ENCODE data around the gene ZDHHC11B.
"Not testable (repeated sequence)": the region's sequence is repeated elsewhere in the genome, so short reads cannot be mapped to it uniquely, and the experiment has no call there.

Gene ZDHHC11B

DNA sequence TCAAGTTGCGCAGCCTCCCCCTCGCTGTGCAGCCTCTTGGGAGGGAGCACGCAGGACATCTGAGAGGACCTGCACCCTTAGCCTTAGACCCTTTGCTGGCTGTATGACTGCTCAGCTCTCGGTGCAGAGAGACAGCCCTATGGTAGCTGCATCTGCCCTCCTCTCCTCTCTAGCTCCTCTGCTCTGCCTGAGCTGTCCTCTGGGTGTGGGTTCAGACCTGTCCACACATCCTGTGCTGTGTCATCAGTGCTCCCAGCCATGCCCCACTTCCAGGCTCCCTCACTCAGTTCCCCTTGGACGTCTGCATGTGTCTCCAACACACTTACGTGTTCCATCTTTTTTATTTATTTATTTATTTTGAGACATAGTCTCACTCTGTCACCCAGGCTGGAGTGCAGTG, 60.7 kb downstream of the ZDHHC11B start:
- H3K27me3 ChIP-seq (ENCODE audit: control insufficient read depth, insufficient read depth, low read length); H3K36me3 ChIP-seq (ENCODE audit: control insufficient read depth, insufficient read depth, low read length); H3K9ac ChIP-seq (ENCODE audit: low read depth, low read length); H3K27ac ChIP-seq (ENCODE audit: low read depth, low read length); H3K4me1 ChIP-seq (ENCODE audit: control insufficient read depth, insufficient read depth, low read length); H3K4me3 ChIP-seq (ENCODE audit: low read depth, low read length); H3K9me3 ChIP-seq (ENCODE audit: control insufficient read depth, insufficient read depth, low read length): not testable (repeated sequence)

DNA sequence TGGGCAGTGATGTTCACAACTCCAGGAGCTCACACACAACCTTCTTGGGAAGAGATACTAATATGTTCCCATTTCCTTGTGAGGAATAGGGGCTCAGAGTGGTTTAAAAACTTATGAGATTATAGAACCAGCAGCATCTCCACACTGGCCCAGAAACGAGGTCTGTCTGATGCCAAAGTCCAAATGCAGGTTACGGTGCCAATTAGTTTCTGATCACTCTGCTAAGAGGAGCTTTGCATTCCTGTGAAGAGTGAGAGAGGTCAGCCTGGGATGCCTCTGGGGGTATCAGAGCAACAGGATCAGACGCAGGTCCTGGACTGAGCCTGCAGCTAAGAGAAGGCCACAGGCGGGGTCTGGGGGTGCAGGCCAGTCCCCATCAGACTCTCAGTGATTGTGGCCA, 61.2 kb downstream of the ZDHHC11B start:
- H3K9me3 ChIP-seq (ENCODE audit: control insufficient read depth, insufficient read depth, low read length); H3K4me3 ChIP-seq (ENCODE audit: low read depth, low read length); H3K4me1 ChIP-seq (ENCODE audit: control insufficient read depth, insufficient read depth, low read length); H3K36me3 ChIP-seq (ENCODE audit: control insufficient read depth, insufficient read depth, low read length); H3K27me3 ChIP-seq (ENCODE audit: control insufficient read depth, insufficient read depth, low read length); H3K9ac ChIP-seq (ENCODE audit: low read depth, low read length); H3K27ac ChIP-seq (ENCODE audit: low read depth, low read length): not testable (repeated sequence)

DNA sequence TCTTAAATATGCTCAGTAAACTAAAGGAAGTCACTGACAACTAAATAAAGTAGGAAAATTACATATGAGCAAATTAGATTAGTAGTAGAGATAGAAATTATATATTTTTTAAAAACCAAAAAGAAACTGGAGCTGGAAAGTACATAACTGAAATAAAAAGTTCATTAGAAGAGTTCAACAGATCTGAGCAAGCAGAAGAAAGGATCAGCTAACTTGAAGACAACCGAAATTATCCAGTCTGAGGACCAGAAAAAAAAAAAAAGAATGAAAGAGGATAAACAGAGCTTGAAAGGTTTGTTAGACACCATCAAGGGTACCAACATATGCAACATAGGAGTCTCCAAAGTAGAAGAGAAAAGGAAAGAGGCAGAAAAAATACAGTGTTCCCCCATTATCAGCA, 65.2 kb downstream of the ZDHHC11B start:
- H3K4me3 ChIP-seq (ENCODE audit: low read depth, low read length); H3K4me1 ChIP-seq (ENCODE audit: control insufficient read depth, insufficient read depth, low read length); H3K27ac ChIP-seq (ENCODE audit: low read depth, low read length); H3K27me3 ChIP-seq (ENCODE audit: control insufficient read depth, insufficient read depth, low read length); H3K36me3 ChIP-seq (ENCODE audit: control insufficient read depth, insufficient read depth, low read length); H3K9me3 ChIP-seq (ENCODE audit: control insufficient read depth, insufficient read depth, low read length); H3K9ac ChIP-seq (ENCODE audit: low read depth, low read length): not testable (repeated sequence)

DNA sequence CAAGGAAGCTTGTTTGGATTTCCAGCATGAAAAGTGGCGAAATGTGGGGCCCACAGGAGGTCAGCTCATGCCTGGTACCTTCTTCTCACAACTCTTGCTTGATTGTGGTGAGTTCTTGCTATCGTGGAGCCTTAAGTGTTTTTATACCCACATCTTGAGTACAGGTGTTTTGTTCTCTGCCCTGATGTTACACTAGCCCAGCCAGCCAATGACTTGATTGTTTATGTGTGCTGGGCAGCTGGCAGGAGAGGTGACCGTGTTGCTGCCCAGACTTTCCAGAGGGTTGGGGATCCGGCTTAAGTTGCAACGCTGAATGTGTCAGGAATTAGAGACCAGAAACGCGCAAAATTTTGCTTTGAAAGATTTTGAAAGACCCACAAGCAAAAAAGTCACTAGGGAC, 67.4 kb downstream of the ZDHHC11B start:
- H3K9ac ChIP-seq (ENCODE audit: low read depth, low read length), result no peak overlapping the region
- H3K9me3 ChIP-seq (ENCODE audit: control insufficient read depth, insufficient read depth, low read length), result no peaks in the 10 kb centered on the region
- H3K27ac ChIP-seq (ENCODE audit: low read depth, low read length), result no peak overlapping the region
- H3K4me1 ChIP-seq (ENCODE audit: control insufficient read depth, insufficient read depth, low read length), result no peaks in the 10 kb centered on the region
- no peak overlapping the region for H3K4me3 ChIP-seq (ENCODE audit: low read depth, low read length)
- peaks cover 5% of the 10 kb centered on the region; the same call in 1 of the 2 replicates for H3K27me3 ChIP-seq (ENCODE audit: control insufficient read depth, insufficient read depth, low read length)
- no peaks in the 10 kb centered on the region for H3K36me3 ChIP-seq (ENCODE audit: control insufficient read depth, insufficient read depth, low read length)

DNA sequence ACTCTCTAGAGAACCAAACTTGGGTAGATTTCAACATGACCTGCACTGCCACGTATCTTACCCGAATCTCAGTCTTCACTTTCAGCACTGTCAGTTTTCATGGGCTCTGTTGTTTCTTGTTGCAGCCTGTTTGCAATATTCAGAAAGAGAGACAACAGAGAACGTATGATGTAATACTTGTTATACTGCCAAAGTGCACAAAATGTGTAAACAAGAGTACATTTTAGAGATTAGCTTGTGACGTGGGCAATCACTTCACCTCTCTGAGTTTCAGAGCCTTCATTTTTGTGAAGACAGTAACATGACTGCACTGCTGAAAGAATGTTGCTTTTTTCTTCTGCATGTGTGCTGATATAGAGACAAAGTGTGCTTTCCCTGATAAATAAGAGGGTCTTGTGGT, 67.8 kb downstream of the ZDHHC11B start:
- not testable (repeated sequence) for H3K4me1 ChIP-seq (ENCODE audit: control insufficient read depth, insufficient read depth, low read length); H3K9ac ChIP-seq (ENCODE audit: low read depth, low read length); H3K4me3 ChIP-seq (ENCODE audit: low read depth, low read length); H3K36me3 ChIP-seq (ENCODE audit: control insufficient read depth, insufficient read depth, low read length); H3K9me3 ChIP-seq (ENCODE audit: control insufficient read depth, insufficient read depth, low read length); H3K27ac ChIP-seq (ENCODE audit: low read depth, low read length); H3K27me3 ChIP-seq (ENCODE audit: control insufficient read depth, insufficient read depth, low read length)

DNA sequence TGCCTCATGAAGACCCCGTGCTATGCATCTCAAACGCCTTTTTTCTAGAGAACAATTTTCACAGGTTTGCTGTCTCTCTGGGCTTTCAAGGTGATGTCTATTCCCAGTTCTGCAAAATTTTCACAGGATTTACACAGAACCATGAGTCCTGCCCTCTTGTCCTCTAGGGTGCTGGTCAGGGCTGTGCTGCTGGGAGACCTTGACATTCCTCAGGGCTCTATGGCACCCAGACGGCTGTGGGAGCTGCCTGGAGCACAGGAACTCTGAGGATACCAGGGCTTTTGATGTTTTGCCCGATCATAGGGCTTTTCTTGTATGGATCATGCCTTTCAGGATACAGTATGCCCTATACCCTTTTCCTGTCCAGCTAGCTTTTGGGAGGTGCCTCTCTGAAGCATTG, 68.9 kb downstream of the ZDHHC11B start:
- H3K27me3 ChIP-seq (ENCODE audit: control insufficient read depth, insufficient read depth, low read length); H3K9ac ChIP-seq (ENCODE audit: low read depth, low read length); H3K4me1 ChIP-seq (ENCODE audit: control insufficient read depth, insufficient read depth, low read length); H3K9me3 ChIP-seq (ENCODE audit: control insufficient read depth, insufficient read depth, low read length); H3K4me3 ChIP-seq (ENCODE audit: low read depth, low read length); H3K36me3 ChIP-seq (ENCODE audit: control insufficient read depth, insufficient read depth, low read length); H3K27ac ChIP-seq (ENCODE audit: low read depth, low read length): not testable (repeated sequence)

DNA sequence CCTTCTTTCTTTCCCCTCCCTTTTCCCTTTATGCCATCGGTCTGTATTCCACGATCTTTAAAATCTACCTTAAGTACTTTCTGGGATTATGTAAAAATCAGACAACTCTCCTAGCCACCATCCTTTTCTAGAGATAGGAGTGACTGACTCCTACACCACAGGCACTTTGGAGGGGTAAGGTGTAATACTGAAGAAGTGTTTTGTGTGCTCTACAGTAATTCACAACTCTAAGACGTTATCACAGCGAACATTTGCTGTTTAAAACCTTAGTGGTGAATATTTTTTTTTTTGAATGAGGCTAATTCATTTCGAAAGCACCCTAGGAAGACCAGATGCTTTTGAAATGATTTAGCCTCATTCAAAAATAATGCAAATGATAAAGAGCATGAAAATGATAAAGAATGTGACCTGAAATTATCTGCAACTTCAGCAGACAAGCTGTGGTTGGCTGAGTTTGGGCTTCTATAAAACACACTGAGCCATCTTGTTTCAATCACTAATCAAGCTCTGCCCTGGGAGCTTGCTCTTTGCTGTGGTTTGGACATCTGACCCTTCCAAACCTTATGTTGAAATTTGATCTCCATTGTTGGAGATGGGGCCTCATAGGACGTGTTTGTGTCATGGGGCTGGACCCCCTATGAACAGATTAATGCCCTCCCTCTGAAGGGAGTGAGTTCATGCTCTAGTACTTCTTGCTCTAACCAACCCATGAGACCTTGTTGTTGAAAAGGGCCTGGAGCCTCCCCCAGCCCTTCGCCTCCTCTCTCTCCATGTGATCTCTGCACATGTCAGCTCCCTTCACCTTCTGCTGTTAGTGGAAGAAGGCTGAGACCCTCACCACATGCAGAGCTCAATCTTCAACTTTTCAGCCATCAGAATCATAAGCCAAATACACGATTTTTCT, 70.1 kb downstream of the ZDHHC11B start:
- H3K9me3 ChIP-seq (ENCODE audit: control insufficient read depth, insufficient read depth, low read length); H3K9ac ChIP-seq (ENCODE audit: low read depth, low read length); H3K27ac ChIP-seq (ENCODE audit: low read depth, low read length); H3K4me1 ChIP-seq (ENCODE audit: control insufficient read depth, insufficient read depth, low read length); H3K36me3 ChIP-seq (ENCODE audit: control insufficient read depth, insufficient read depth, low read length); H3K4me3 ChIP-seq (ENCODE audit: low read depth, low read length); H3K27me3 ChIP-seq (ENCODE audit: control insufficient read depth, insufficient read depth, low read length): not testable (repeated sequence)

DNA sequence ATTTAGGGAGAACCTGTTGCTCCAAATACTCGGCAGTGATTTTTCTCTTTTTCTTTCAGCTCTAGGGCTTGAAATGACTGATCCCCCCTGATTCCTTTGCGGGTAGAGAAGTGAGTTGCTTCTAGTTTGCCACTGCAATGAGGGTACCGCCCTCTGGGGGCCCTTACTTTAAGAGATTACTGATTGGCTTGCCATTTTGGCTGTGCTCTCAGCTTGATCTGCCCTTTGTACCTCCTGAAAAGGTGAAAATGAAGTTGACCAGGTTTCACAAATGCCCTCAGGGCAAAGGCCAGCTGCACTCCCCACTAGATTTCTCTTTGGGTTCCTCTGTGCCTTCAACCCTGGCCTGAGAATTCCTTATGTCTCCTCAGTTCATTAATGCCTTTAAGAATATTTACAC, 70.8 kb downstream of the ZDHHC11B start:
- H3K36me3 ChIP-seq (ENCODE audit: control insufficient read depth, insufficient read depth, low read length); H3K27ac ChIP-seq (ENCODE audit: low read depth, low read length); H3K27me3 ChIP-seq (ENCODE audit: control insufficient read depth, insufficient read depth, low read length); H3K4me3 ChIP-seq (ENCODE audit: low read depth, low read length); H3K4me1 ChIP-seq (ENCODE audit: control insufficient read depth, insufficient read depth, low read length); H3K9ac ChIP-seq (ENCODE audit: low read depth, low read length): not testable (repeated sequence)
- 0 out of 2 replicates have a peak, but pooled peaks cover 11% of the 10 kb centered on the region for H3K9me3 ChIP-seq (ENCODE audit: control insufficient read depth, insufficient read depth, low read length)

DNA sequence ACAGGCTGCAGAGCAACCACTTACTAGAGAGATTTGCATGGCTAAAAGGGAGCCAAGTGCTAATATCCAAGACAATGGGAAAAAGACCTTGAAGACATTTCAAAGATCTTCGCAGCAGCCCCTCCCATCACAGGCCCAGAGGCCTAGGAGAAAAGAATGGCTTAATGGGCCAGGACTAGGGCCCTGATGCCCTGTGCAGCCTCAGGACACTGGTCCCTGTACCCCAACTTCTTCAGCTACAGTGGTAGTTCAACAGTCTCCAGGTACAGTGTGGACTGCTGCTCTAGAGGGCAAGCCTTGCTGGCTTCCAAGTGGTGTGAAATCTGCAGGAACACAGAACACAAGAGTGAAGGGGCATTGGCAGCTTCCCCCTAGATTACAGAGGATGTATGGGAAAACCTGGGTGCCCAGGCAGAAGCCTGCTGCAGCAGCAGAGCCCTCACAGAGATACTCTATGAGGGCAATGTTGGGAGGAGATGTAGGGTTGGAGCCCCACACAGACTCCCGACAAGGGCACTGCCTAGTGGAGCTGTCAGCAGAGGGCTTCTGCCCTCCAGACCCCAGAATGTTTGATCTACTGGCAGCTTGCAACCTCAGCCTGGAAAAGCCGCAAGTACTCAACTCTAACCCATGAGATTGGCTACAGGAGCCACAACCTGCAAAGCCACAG, 75.5 kb downstream of the ZDHHC11B start:
- not testable (repeated sequence) for H3K36me3 ChIP-seq (ENCODE audit: control insufficient read depth, insufficient read depth, low read length); H3K9ac ChIP-seq (ENCODE audit: low read depth, low read length); H3K27me3 ChIP-seq (ENCODE audit: control insufficient read depth, insufficient read depth, low read length); H3K4me1 ChIP-seq (ENCODE audit: control insufficient read depth, insufficient read depth, low read length); H3K4me3 ChIP-seq (ENCODE audit: low read depth, low read length); H3K27ac ChIP-seq (ENCODE audit: low read depth, low read length)
- 0 out of 2 replicates have a peak, but pooled peaks cover 11% of the 10 kb centered on the region for H3K9me3 ChIP-seq (ENCODE audit: control insufficient read depth, insufficient read depth, low read length)

DNA sequence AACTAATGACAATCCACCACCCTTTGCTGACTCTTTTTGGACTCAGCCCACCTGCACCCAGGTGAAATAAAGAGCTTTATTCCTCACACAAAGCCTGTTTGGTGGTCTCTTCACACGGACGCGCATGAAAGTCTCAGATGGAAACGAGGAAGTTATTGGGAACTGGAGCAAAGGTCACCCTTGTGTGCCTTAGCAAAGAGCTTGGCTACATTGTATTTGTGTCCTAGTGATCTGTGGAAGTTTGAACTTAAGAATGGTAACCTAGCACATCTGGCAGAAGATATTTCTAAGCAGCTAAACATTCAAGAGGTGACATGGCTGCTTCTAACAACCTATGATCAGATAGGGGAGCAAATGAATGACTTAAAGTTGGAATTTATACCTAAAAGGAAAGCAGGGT, 76.2 kb downstream of the ZDHHC11B start:
- not testable (repeated sequence) for H3K4me1 ChIP-seq (ENCODE audit: control insufficient read depth, insufficient read depth, low read length); H3K27me3 ChIP-seq (ENCODE audit: control insufficient read depth, insufficient read depth, low read length); H3K4me3 ChIP-seq (ENCODE audit: low read depth, low read length); H3K36me3 ChIP-seq (ENCODE audit: control insufficient read depth, insufficient read depth, low read length); H3K27ac ChIP-seq (ENCODE audit: low read depth, low read length); H3K9ac ChIP-seq (ENCODE audit: low read depth, low read length)
- H3K9me3 ChIP-seq (ENCODE audit: control insufficient read depth, insufficient read depth, low read length), result 0 out of 2 replicates have a peak, but pooled peaks cover 11% of the 10 kb centered on the region

DNA sequence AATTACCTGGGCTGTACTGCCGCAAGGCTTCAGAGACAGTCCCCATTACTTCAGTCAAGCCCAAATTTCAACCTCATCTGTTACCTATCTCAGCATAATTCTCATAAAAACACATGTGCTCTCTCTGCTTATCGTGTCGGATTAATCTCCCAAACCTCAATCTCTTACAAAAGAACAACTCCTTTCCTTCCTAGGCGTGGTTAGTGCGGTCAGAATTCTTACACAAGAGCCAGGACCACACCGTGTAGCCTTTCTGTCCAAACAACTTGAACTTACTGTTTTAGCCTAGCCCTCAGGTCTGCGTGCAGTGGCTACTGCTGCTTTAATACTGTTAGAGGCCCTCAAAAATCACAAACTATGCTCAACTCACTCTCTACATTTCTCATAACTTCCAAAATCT, 78.4 kb downstream of the ZDHHC11B start:
- H3K9ac ChIP-seq (ENCODE audit: low read depth, low read length); H3K27me3 ChIP-seq (ENCODE audit: control insufficient read depth, insufficient read depth, low read length); H3K27ac ChIP-seq (ENCODE audit: low read depth, low read length); H3K36me3 ChIP-seq (ENCODE audit: control insufficient read depth, insufficient read depth, low read length); H3K4me3 ChIP-seq (ENCODE audit: low read depth, low read length); H3K9me3 ChIP-seq (ENCODE audit: control insufficient read depth, insufficient read depth, low read length); H3K4me1 ChIP-seq (ENCODE audit: control insufficient read depth, insufficient read depth, low read length): not testable (repeated sequence)
